ENCODE results near the gene CCDC85B.

Gene CCDC85B

DNA sequence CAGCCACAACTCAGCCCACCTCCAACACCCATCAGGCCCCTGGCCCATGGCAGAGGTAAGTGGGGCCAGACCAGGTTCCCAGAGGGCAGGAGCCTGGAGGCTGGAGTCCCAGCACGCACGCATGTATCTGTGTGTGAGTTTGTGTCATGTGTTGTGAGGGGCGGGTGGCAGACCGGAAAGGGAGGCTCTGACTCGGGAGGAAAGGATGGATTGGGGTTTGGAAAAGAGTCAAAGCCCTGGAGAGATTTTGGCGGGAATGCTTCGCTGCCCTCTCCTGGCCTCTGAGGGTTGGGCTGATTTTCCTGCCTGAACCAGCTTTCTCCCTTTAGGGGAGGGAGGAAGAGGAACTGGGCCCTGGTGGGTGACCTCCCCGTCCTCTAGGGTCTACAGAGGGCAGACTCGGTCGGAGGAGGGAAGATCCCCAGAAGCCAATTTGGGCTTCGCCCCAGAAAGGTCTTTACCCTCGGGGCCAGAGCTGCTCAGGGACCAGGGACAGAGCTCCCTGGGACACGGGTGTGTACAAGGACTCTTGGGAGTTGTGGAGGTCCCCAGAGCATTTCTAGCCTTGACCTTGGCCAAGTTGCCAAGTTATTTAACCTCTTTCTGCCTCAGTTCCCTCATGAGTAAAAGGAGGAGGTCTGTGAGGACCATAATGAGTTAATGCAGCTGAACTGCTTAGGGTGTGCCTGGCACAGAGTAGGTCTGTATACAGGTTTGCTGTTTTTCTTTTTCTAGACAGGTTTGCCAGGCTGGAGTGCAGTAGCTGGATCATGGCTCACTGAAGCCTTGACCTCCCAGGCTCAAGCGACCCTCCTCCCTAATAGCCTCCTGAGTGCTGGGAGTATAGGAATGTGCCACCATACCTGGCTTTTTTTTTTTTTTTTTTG is 21.5 kb downstream of the CCDC85B start:
- no peak for DNase-seq (ENCODE audit: low read depth)

DNA sequence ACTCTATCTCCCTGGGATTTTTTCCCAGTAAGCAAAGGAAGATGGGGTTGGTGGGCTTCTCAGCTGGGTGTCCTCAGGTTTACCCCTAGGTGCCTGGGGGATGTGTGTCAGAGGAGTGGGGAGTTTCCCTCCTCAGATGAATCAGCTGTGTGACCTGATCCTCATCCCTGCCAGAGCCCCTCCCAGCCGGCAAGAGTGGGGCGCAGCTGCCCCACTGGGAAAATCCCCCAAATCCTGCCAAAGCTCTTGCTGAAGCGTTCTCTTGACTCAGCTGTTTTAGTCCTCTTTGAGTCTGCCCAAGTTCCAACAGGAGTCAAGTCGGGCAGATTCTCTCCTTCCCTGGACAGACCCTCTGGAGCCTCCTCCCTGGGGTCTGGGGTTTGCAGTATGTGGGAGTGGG is 22.4 kb downstream of the CCDC85B start:
- DNase-seq (ENCODE audit: low read depth), result no peak

DNA sequence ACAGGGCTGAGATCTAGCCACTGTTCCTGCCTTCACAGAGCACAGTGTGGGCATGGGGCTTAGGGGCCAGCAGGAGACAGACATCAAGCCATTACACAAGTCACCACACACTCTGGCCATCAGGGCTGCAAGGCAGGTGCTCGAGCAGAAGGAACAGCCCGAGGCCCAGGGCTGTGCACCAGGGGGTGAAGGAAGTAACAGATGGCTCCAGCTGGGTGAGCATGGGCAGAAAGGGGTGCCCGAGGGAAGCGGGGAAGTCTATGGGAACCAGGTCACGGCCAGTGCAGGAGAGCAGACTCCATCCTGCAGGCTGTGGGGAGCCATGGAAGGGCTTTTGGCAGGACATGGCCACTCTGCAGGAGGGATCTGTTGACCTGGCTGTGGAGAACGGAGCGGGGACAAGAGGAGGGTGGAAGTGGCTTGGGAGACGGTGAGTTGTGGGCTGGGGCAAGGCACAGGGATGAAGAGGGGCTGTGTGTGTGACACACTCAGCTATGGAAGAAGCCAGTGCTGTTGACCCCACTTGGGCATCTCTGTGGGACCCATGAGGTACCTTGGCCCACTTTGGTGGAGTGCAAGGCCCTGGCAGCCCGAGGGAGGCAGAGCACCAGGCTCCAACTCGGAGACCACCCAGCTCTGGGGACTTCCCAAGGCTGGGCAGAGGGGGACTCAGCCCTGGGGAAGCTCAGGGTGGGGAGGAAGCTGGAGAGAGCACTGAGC is 24.8 kb downstream of the CCDC85B start:
- DNase-seq (ENCODE audit: low read depth), result no peak

DNA sequence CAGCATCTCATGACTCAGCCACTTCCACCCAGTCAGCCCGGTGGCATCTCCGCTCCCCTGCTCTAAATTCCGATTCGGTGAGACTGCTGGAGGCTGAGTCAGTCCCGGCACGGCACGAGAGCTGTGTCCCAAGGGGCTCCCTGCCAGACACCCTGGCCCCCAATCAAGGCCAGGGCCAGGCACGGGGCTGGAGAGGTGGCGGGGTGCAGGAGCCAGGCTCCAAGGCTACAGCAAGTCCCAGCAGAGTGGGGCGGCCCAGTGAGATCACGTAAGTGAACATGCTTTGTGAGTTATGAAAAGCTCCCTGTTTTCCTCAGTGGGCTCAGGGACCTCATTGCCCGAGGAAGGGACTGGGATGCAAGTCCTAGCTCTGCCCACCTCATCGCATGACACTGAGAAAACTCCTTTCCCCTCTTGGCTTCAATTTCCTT is 25.4 kb downstream of the CCDC85B start:
- no peak for DNase-seq (ENCODE audit: low read depth)

DNA sequence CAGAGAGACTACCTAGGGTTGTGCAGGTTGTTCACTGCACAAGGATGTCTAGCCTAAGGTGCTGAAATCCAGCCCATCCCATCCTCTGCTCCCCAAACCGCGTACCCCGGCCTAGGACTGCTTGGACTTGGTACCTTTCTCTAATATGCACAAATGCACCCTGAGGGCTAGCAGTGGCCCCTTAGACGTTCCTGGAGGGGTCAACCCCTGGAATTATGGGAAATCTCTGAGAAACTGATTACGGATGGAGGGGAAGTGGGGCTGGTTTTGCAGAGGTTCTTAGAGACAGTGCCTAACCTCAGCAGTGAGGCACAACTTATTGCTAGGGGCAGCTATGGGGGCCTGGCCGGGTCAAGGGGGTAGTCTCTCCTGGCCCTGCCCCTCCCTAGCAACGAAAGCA is 25.9 kb downstream of the CCDC85B start:
- no peak for DNase-seq (ENCODE audit: low read depth)

DNA sequence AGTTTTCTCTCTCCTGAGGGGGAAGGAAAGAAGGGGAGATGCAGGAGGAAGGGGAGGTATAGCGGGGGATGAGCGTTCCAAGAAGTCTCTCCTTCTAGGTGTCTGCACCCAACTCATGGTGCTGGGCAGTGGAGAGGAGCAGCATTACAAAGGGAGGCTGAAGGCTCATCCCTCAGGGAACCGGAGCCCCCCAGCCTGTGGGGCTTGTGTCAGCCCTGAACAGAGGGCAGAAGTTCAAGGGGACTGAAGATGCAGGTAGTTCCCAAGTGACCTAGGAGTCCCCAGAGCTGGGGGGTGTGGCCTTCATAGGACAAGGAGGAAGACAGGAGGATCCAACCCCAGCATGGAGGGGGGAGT is 26.6 kb downstream of the CCDC85B start:
- no peak for DNase-seq (ENCODE audit: low read depth)

DNA sequence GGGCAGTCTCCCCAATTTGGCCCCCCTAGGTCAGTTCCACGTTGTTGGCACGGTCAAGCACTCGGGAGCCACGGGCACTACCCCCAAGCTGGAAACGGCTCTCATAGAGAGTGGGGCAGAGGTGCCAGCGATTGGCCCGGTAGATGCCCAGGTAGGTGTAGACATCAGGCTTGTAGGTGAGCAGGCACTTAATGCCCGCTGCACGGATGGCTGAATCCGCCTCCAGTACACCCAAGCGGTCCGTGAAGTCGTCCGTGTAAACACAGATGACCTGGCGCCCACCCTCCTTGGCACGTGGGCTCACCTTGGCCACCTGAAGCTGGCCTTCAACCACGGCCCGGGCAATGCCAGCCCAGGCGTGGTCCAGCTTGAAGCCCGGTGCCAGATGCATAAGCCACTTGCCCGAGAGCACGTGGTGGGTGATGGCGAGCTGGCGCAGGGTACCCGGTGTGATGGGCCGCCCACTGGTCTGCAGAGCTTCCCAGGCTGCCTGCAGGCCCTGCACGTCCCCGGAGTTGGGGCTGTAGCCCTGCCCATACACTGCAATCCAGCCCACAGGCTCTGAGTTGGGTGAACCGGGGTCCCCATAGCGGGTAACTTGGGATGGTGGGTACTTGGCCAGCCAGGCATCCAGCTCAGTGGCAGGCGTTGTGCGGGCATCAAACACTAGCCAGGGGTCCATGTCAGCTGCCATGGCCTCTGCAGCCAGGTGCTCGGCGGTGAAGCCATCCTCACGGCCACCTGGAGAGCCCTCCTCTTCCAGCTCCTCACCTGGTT is 27.1 kb downstream of the CCDC85B start:
- no peak for DNase-seq (ENCODE audit: low read depth)

DNA sequence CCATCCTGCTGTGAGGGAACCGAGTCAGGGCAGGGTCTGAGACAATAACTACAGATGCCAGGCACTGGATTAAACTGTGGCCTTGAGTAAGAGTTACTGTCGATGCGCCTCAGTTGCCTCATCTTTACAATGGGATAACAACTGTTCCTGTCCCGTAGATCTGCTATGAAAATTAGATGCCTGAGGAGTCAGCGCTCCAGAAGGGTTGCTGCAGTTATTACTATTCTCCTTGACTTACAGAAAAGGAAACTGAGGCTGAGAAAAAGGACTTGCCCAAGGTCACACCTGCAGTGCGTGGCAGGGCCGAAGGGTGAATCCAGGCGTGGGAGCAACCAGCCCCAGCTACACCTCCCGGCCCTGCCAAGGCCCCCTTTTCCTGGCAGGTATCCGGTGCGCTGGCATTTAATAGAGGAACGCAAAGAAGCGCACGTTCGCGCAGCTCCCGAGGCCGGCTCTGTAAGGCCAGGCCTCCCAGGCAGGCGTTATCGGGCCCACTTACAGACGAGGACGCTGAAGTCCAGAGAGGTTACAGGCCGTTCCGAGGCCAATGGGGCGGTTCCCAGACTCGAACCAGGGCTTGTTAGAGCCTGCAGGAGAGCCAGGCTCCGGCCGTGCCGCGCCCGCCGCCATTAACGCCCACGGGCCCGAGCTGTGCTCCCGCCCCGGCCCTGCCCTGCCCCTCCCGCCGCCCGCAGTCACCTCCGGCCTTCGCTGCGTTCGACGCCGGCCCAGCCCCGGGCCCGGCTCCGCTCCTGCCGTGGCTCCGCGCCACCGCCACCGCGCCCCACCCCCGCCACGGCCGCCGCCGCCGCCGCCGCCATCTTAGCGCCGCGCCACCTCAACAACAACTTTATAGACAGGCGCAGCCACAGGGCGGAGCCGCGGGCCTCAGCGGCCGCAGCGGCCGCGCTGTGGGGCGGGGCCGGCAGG is 28.0 kb downstream of the CCDC85B start, which contains the start of gene C11orf68:
Gene C11orf68, minus strand, starts transcription at position 852 of the 930 bp plus-strand sequence. Its CDS starts 31 bp downstream, at position 821.
- DNase-seq (ENCODE audit: low read depth), result no peak

DNA sequence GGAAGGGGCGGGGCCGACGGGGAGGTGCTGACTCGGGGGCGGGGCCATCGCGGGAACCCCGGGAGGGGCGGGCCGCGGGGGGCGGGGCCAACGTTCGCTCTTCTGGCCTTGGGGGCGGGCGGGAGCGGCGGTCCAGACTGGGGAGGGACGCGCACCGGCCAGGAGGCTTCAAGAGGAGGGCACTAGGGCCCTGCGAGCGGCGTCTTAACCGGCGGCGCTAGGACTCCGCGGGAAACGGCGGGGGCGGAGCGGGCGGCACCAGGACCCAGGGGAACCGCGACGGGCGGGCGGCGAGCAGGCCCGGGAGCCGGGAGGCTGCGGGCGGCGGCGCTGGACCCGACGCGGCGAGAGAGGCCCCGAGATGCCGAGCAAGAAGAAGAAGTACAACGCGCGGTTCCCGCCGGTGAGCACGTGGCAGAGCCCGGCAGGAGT is 28.7 kb downstream of the CCDC85B start, which contains the start of gene DRAP1:
Gene DRAP1, plus strand, starts transcription at position 286 of the 432 bp plus-strand sequence. Its CDS starts 76 bp downstream, at position 362.
- peak; percentile 98 for DNase-seq (ENCODE audit: low read depth)

DNA sequence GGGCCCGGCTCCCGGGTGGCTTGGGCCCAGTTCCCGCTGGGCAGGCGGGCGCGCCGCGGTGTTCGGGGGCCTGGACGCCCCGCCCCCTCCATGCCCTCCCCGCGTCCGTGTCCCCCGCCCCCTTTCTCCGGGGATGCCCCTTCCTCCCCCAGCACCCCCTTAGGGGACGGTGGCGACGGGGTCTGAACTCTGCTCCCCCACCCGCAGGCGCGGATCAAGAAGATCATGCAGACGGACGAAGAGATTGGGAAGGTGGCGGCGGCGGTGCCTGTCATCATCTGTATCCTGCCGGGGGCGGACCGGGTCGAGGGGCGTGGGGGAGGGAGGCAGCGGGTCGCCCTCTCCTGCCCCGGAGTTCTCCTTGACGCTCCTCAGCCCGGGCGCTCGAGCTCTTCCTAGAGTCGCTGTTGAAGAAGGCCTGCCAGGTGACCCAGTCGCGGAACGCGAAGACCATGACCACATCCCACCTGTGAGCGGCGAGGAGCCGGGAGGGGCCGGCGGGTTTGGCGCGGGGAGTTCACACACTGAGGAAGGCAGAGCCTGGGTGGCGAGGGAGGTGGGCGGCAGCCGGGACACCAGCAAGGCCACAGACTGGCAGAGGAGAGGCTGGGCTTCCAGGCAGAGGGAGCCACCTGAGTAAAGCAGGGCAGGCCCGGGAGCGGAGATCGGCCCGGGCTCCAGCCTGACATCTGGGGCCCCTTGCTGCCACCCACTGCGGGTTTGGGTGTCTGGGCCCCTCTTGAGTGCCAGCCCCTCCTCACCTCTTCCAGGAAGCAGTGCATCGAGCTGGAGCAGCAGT is 29.3 kb downstream of the CCDC85B start:
- DNase-seq (ENCODE audit: low read depth), result no peak

DNA sequence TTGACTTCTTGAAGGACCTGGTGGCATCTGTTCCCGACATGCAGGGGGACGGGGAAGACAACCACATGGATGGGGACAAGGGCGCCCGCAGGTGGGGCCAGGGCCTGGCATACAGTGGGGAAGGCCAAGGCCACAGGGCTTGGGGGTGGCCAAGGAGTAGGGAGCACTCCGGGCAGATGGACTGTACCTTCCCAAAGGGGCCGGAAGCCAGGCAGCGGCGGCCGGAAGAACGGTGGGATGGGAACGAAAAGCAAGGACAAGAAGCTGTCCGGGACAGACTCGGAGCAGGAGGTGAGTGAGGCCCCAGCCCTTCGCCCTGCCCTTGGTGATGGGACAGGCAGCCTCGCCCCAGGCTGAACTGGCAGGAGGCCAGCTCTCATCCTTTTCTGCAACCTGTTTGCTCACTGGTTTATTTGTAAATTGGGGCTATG is 29.9 kb downstream of the CCDC85B start:
- no peak for DNase-seq (ENCODE audit: low read depth)

DNA sequence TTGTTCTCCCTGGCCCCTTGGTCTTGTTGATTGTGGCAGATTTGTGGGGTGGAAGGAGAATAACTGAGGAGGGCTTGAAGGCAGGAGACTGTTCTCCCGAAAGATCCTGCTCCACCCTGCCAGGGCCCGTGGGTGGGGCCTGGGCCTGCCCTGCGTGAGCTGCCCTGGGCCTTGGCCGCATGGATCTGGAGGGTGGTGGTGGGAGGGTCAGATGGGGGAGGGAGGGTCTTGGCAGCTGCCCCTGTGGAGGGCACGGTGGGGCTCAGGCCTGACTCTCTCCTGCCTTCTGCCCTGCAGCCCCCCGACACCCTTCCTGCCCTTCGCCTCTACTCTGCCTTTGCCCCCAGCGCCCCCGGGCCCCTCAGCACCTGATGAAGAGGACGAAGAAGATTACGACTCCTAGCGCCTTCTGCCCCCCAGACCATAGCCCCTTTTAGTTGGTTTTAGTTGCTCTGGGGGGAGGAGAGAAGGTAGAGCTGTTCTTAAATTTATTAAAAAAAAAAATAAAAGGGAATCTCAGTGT is 30.6 kb downstream of the CCDC85B start:
- DNase-seq (ENCODE audit: low read depth), result no peak

DNA sequence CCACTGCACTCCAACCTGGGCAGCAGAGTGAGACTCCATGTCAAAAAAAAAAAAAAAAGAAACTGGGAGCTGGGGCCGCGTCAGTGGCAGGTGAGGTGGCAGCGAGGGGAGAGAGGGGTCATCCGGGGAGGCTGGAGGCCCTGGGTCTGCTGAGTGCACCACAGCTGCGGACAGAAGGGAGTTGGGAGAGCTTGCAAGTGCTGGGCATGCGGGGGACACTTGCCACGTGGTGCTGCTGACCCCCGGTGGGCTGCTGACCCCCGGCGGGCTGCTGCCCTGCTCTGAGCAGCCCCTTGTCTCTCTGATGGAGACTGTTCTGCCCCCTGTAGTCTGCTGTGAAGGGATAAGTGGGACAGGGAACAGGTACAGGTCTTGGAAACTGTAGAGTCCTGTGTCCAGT is 31.4 kb downstream of the CCDC85B start:
- no peak for DNase-seq (ENCODE audit: low read depth)

DNA sequence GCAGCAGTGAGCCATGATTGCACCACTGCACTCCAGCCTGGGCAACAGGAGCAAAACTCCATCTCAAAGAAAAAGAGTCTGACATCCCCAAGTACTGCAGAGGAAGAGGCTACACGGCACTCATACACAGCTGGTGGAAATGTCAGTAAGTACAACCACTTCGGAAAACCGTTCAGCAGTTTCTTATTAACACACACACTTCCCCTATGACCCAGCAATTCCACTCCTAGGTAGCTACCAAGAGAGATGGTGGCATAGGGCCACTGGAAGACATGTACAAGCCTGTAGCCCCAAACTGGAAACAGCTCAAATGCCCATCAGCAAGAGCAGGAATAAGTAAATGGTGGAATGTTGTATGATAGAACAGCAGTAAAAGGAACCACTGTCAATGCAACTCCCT is 32.1 kb downstream of the CCDC85B start:
- no peak for DNase-seq (ENCODE audit: low read depth)

DNA sequence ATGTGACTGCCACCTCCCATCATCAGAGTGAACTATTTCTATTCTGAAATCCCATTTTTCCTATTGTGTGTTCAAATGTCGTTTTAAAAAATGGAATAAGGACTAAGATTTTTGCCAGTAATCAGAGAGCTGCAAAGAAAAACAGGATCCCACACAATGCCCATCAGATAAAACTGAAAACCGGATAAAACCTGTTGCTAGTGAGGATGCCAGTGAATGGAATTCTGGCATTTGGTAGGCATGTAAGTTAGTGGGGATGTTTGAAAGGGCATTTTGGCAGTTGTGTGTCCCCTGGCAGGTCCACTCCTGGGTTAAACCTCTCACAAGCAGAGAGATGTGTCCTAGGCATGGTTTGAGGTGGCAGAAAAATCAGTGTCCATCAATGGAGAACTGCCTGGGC is 34.9 kb downstream of the CCDC85B start:
- no peak for DNase-seq (ENCODE audit: low read depth)

DNA sequence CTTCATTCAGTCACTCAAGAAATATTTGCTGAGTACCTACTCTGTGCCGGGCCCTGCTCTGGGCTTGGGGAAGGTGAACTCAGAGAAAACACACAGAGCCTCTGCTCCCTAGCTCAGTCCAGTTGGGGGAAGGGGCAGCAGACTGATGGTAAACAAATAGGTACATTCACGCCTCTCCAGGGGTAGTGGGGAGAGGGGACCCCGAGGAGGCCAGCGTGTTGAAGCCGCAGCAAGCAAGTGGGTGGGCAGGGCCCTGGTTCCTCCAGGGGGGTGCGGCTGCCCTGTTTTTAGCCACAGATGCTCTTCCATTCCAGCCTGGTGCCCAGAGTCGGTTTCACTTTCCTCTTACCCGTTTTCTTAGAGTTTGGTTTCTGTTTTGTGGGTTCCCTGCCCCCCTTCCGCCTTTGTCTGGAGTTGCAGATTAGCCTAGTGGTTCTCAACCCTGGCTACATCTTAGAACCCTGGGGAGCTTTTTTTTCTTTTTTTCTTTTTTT is 37.5 kb downstream of the CCDC85B start:
- peak; percentile 68 for DNase-seq (ENCODE audit: low read depth)

DNA sequence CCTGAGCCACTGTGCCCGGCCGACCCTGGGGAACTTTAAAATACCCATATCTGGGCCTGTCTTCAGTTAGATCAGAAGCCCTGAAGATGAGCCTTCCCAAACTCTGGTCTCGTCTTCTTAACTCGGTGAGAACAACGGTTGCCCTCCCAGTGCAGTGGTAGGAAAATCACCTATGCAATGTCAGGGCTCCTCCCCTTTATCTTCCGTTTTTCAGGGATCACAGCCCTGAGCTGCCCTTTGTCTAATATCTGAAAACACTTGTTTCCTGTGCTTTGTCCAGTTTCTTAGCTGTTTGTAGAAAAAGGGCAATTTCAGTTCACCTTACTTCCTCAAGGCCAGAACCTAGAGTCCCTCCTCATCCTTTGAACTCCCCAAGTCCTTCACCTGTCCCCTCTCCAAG is 38.2 kb downstream of the CCDC85B start:
- no peak for DNase-seq (ENCODE audit: low read depth)

DNA sequence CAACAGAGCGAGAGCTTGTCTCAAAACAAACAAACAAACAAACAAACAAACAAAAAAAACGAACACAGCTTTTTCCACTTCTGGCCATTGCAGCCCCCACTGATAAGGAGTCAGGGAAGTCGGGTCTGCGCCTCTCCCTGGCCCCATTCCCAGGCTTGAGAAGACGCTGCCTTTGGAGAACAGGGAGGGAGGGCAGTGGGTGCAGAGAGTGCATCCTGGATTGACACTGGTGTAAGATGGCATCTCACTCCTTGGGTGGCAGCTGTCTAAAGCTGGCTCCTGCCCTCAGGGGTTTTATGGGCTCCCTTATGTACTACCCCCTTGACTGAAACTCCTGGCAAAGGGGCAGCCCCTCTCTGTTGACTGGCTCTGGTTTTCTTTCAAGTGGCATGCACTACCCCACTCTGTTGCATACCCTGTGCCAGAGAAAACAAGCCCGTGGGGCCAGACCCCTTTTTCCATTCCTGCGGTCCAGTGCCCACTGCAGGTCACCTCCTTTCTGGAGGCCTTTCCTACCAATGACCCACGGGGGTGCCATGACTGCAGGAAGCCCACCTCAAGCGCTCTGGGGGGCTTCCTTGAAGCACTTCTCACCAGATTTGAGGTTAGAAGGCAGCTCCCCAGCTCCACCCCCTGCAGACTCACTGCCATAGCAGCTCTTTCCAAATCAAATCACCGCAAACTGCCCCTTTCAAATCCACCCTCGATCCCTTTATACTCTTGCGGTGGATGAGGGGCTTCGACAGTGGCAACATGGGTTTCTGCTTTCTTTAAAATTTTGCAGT is 41.5 kb downstream of the CCDC85B start:
- DNase-seq (ENCODE audit: low read depth), result no peak

DNA sequence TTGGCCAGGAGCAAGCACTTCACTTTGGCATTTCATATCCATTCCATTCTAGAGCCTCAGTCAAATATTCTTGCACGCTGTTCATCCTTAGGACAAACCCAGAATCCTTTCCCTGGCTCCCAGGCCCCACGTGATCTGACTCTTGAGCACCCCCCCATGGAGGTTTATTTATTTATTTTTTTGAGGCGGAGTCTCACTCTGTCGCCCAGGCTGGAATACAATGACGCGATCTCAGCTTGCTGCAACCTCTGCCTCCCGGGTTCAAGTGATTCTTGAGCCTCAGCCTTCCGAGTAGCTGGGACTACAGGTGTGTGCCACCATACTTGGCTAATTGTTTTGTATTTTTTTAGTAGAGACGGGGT is 42.1 kb downstream of the CCDC85B start:
- no peak for DNase-seq (ENCODE audit: low read depth)
